Hepatocyte (in vitro differentiated cells): ENCODE measurements around the gene ZBTB7C. TPM values are rescaled to one million over a fixed set of nuclear protein-coding genes. Genes with fewer than 3 reads are reported as not detected.
A peak's percentile ranks its signal among the peaks of the same experiment; 100 is the strongest.

Source experiments
- DNase-seq: peaks from one replicate; pipeline ENCODE4 v3.0.0-alpha.2; 2016; ENCODE audit warnings: low spot score
- H2AFZ ChIP-seq: fragments of 200-600 bp; sonication (generic); 2 replicates; pipeline ENCODE4 v1.6.0; 2016; ENCODE audit warnings: antibody characterized with exemption, mild to moderate bottlenecking
- H3K27ac ChIP-seq: fragments of 200-600 bp; sonication (generic); 2 replicates; pipeline ENCODE4 v1.5.1; 2016; ENCODE audit warnings: mild to moderate bottlenecking
- H3K27me3 ChIP-seq: fragments of 200-600 bp; sonication (generic); 2 replicates; pipeline ENCODE4 v1.6.1; 2016
- H3K36me3 ChIP-seq: fragments of 200-600 bp; sonication (generic); replicated peaks from 2 replicates; pipeline ENCODE4 v1.5.1; 2016; ENCODE audit warnings: low read depth; ENCODE audit not compliant: insufficient read depth
- H3K4me1 ChIP-seq: fragments of 200-600 bp; sonication (generic); 2 replicates; pipeline ENCODE4 v1.5.1; 2016; ENCODE audit warnings: mild to moderate bottlenecking, moderate library complexity; ENCODE audit not compliant: insufficient read depth
- H3K4me2 ChIP-seq: fragments of 200-600 bp; sonication (generic); 2 replicates; pipeline ENCODE4 v1.6.0; 2016
- H3K4me3 ChIP-seq: fragments of 200-600 bp; sonication (generic); 2 replicates; pipeline ENCODE4 v1.5.1; 2016; ENCODE audit warnings: mild to moderate bottlenecking
- H3K79me2 ChIP-seq: fragments of 200-600 bp; sonication (generic); 2 replicates; pipeline ENCODE4 v1.6.0; 2017; ENCODE audit warnings: mild to moderate bottlenecking
- H3K9me2 ChIP-seq: fragments of 200-600 bp; sonication (generic); replicated peaks from 2 replicates; pipeline ENCODE4 v1.6.0; 2017; ENCODE audit warnings: mild to moderate bottlenecking; ENCODE audit not compliant: insufficient read depth
- H3K9me3 ChIP-seq: fragments of 200-600 bp; sonication (generic); 2 replicates; pipeline ENCODE4 v1.5.1; 2016; ENCODE audit warnings: low read depth, mild to moderate bottlenecking
- H4K20me1 ChIP-seq: fragments of 200-600 bp; sonication (generic); 2 replicates; pipeline ENCODE4 v1.6.0; 2016; ENCODE audit warnings: mild to moderate bottlenecking; ENCODE audit not compliant: insufficient read depth, poor library complexity, severe bottlenecking
- EZH2 ChIP-seq: fragments of 200-600 bp; sonication (generic); IDR thresholded peaks from 2 replicates; pipeline ENCODE4 v1.6.1; 2016; ENCODE audit warnings: antibody characterized with exemption, mild to moderate bottlenecking, borderline replicate concordance
- EZH2phosphoT487 ChIP-seq: fragments of 200-600 bp; sonication (generic); IDR thresholded peaks from one replicate; pipeline ENCODE4 v1.6.1; 2018; ENCODE audit warnings: antibody characterized with exemption, mild to moderate bottlenecking, low read depth, moderate library complexity; ENCODE audit not compliant: unreplicated experiment, severe bottlenecking
- WGBS: methylation state at CpG from one replicate; pipeline ENCODE4 v1.1.6; 2016; ENCODE audit warnings: low lambda C conversion rate; ENCODE audit errors: missing lambda C conversion rate; 5-methylcytosine and 5-hydroxymethylcytosine counted together
- polyA plus RNA-seq: library from polyadenylated mRNA; unstranded; fragments of >200 nt; fragmentation: Nextera tagmentation; extraction: Ambion mirVana; gene quantifications from 2 replicates; pipeline ENCODE4 v1.2.1, GENCODE V29; 2016
- total RNA-seq: library from RNA; depleted of rRNA; stranded (reverse); fragments of >200 nt; gene quantifications from 2 replicates; pipeline ENCODE4 v1.2.3, GENCODE V29; 2014
- TF ChIP-seq, protein P1 (sequence below): fragments of 200-600 bp; sonication (generic); IDR thresholded peaks from 2 replicates; pipeline ENCODE4 v1.5.1; 2016; ENCODE audit warnings: antibody characterized with exemption, mild to moderate bottlenecking; ENCODE audit not compliant: poor library complexity

The ZBTB7C gene
- total and polyA plus RNA-seq, 2 experiments from 2014 or later = 0.70 to 1.0 TPM

DNA sequence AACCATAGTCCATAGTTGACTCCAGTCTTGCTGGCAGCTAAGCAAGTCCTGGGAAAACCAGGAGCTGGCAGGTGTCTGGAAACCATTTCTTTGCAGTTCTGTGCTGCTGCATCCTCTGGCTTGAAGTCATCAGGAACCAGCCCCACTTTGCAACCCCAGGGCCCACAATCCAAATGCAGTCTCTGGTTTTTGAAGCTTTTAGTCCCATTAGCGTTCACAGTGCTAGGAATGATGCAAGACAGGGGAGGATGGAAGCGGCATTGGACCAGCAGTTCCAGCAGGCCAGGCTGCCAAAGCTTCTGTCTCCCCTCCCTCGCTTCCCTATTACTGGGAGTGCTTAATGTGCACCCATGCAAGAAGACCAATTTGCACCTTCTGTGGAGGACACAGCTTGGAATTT lies 106.4 kb downstream of the ZBTB7C start:
- Histone ChIP-seq H3K27ac (no peak overlapping the region), H3K4me1 (peaks cover 8% of the 10 kb centered on the region), H3K79me2 (no peaks in the 10 kb centered on the region), H4K20me1 (no peaks in the 10 kb centered on the region), H3K4me3 (no peak overlapping the region), H3K9me2 (no peaks in the 10 kb centered on the region), H3K4me2 (no peak overlapping the region), H3K27me3 (no peaks in the 10 kb centered on the region), H3K9me3 (no peaks in the 10 kb centered on the region), H2AFZ (no peak overlapping the region), H3K36me3 (no peaks in the 10 kb centered on the region)
- DNase-seq = no peak
- TF ChIP-seq, protein P1, sequence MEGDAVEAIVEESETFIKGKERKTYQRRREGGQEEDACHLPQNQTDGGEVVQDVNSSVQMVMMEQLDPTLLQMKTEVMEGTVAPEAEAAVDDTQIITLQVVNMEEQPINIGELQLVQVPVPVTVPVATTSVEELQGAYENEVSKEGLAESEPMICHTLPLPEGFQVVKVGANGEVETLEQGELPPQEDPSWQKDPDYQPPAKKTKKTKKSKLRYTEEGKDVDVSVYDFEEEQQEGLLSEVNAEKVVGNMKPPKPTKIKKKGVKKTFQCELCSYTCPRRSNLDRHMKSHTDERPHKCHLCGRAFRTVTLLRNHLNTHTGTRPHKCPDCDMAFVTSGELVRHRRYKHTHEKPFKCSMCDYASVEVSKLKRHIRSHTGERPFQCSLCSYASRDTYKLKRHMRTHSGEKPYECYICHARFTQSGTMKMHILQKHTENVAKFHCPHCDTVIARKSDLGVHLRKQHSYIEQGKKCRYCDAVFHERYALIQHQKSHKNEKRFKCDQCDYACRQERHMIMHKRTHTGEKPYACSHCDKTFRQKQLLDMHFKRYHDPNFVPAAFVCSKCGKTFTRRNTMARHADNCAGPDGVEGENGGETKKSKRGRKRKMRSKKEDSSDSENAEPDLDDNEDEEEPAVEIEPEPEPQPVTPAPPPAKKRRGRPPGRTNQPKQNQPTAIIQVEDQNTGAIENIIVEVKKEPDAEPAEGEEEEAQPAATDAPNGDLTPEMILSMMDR = no peak
- TF ChIP-seq EZH2phosphoT487 = no peak
- TF ChIP-seq EZH2 = no peak
- 85% methylated on average over 3 of the region's 3 CpGs for WGBS

DNA sequence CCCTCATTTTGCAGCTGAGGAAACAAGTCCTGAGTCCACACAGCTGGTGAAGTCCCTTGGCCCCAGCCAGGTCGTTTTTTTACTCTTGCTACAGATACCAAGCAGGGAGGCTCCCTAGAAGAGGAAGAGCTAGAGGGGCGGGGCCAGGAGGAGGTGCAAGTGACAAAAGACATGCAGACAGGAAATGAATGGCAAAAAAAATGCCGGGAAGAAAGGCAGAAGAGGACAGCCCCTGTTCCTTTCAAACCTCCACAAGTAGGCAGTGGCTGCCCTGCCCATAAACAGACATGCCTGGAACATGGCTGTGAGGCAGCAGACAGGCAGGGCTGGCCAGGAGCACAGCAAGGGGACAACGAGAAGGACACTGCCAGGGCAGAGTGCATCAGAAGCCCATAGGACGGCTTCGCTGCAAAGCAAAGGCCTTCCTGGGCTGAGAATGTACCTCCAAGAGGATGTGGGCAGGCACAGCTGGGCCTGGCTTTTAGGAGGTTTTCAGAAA lies 108.7 kb downstream of the ZBTB7C start:
- Histone ChIP-seq H3K9me3 (no peaks in the 10 kb centered on the region), H3K9me2 (no peaks in the 10 kb centered on the region), H2AFZ (no peak overlapping the region), H3K79me2 (no peaks in the 10 kb centered on the region), H3K36me3 (no peaks in the 10 kb centered on the region), H3K4me2 (no peak overlapping the region), H4K20me1 (no peaks in the 10 kb centered on the region), H3K27me3 (no peaks in the 10 kb centered on the region), H3K4me1 (peaks cover 8% of the 10 kb centered on the region), H3K27ac (no peak overlapping the region), H3K4me3 (no peak overlapping the region)
- 44% methylated on average over 6 of the region's 6 CpGs for WGBS
- DNase-seq = peak; percentile 54
- no peak for TF ChIP-seq EZH2
- TF ChIP-seq, protein P1 = no peak
- TF ChIP-seq EZH2phosphoT487 = no peak

DNA sequence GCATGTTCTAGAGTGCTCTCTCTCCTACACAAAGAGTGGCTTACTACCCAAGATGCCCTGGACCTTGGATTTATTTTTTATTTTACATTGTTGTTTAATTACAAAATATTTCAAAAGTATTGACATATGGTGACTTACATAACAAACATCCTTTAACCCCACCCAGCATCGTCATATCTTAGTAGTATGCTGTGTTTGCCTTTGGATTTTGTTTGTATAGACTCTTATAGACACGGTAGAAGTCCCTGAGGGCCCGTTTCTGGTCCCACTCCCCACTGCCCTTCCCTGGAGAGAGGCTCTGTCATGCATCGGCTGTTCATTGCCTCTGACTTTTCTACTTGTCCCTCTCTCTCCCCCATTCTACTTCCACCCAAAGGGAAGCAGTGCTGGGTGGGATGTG lies 112.0 kb downstream of the ZBTB7C start:
- H4K20me1 ChIP-seq = no peaks in the 10 kb centered on the region
- 71% methylated on average over 4 of the region's 4 CpGs for WGBS
- no peaks in the 10 kb centered on the region for H3K27me3 ChIP-seq
- no peak overlapping the region for H3K27ac ChIP-seq
- H2AFZ ChIP-seq = no peak overlapping the region
- no peaks in the 10 kb centered on the region for H3K36me3 ChIP-seq
- no peak overlapping the region for H3K4me3 ChIP-seq
- peaks cover 8% of the 10 kb centered on the region for H3K4me1 ChIP-seq
- H3K9me2 ChIP-seq = no peaks in the 10 kb centered on the region
- H3K79me2 ChIP-seq = no peaks in the 10 kb centered on the region
- no peaks in the 10 kb centered on the region for H3K9me3 ChIP-seq
- H3K4me2 ChIP-seq = no peak overlapping the region
- DNase-seq = no peak
- TF ChIP-seq, protein P1 = no peak
- TF ChIP-seq EZH2phosphoT487 (no peak), EZH2 (no peak)

DNA sequence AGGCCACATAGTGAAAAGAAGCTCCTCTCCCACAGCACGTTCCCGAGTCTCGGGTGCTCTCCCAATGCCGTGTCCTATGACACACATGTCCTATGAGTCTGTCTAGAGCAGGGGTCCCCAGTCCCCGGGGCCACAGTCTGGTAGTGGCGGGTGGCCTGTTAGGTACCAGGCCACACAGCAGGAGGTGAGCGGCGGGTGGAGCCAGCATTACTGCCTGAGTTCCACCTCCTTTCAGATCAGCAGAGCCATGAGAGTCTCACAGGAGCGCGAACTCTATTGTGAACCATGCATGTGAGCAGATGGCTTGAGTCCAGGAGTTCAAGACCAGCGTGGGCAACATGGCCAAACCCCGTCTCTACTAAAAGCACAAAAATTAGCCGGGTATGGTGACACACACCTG lies 112.6 kb downstream of the ZBTB7C start:
- DNase-seq = no peak
- no peaks in the 10 kb centered on the region for H3K9me3 ChIP-seq
- no peaks in the 10 kb centered on the region for H3K79me2 ChIP-seq
- WGBS = 93% methylated on average over 13 of the region's 13 CpGs
- H3K27ac ChIP-seq = no peak overlapping the region
- H3K4me1 ChIP-seq = peaks cover 8% of the 10 kb centered on the region
- H3K36me3 ChIP-seq = no peaks in the 10 kb centered on the region
- no peaks in the 10 kb centered on the region for H3K27me3 ChIP-seq
- no peaks in the 10 kb centered on the region for H3K9me2 ChIP-seq
- H4K20me1 ChIP-seq = no peaks in the 10 kb centered on the region
- H2AFZ ChIP-seq = no peak overlapping the region
- no peak overlapping the region for H3K4me2 ChIP-seq
- TF ChIP-seq, protein P1 = no peak
- TF ChIP-seq EZH2 (no peak), EZH2phosphoT487 (no peak)
- H3K4me3 ChIP-seq = no peak overlapping the region
